ENCODE data around the gene CDH13.

Gene CDH13

GRCh38 chr16:82626791-82627261, at the start of gene CDH13:
Gene CDH13, plus strand, starts transcription at chr16:82626969.
- DNase-seq, result no peak

- DNase-seq, result peak; percentile 27
These were observed 46.4 kb upstream of the CDH13 start for GRCh38 chr16:82580298-82580890.

GRCh38 chr16:82582975-82583374, 43.8 kb upstream of the CDH13 start:
- no peak for DNase-seq

- DNase-seq, result no peak
These were observed 43.3 kb upstream of the CDH13 start for GRCh38 chr16:82583422-82583821.

GRCh38 chr16:82584553-82585152, 42.1 kb upstream of the CDH13 start:
- DNase-seq, result no peak

GRCh38 chr16:82585675-82586074, 41.1 kb upstream of the CDH13 start:
- no peak for DNase-seq

GRCh38 chr16:82586130-82586529, 40.6 kb upstream of the CDH13 start:
- DNase-seq, result no peak

- no peak for DNase-seq
These were observed 39.5 kb upstream of the CDH13 start for GRCh38 chr16:82587289-82587688.

GRCh38 chr16:82589407-82589806, 37.4 kb upstream of the CDH13 start:
- DNase-seq, result no peak

GRCh38 chr16:82594114-82594513, 32.7 kb upstream of the CDH13 start:
- no peak for DNase-seq

- DNase-seq, result no peak
These were observed 28.0 kb upstream of the CDH13 start for GRCh38 chr16:82598771-82599170.

- DNase-seq, result no peak
These were observed 24.7 kb upstream of the CDH13 start for GRCh38 chr16:82601989-82602640.

GRCh38 chr16:82603784-82604411, 22.9 kb upstream of the CDH13 start:
- peak; percentile 32 for DNase-seq

GRCh38 chr16:82605076-82605475, 21.7 kb upstream of the CDH13 start:
- no peak for DNase-seq

GRCh38 chr16:82605863-82606620, 20.7 kb upstream of the CDH13 start:
- DNase-seq, result no peak

GRCh38 chr16:82609140-82609539, 17.6 kb upstream of the CDH13 start:
- no peak for DNase-seq

- DNase-seq, result no peak
These were observed 14.5 kb upstream of the CDH13 start for GRCh38 chr16:82612263-82612662.

- DNase-seq, result no peak
These were observed 10.4 kb upstream of the CDH13 start for GRCh38 chr16:82616356-82616755.

GRCh38 chr16:82621781-82622180, 5.0 kb upstream of the CDH13 start:
- no peak for DNase-seq

GRCh38 chr16:82623241-82623640, 3.5 kb upstream of the CDH13 start:
- DNase-seq, result no peak

- DNase-seq, result no peak
These were observed 1.5 kb upstream of the CDH13 start for GRCh38 chr16:82625066-82625968.

- no peak for DNase-seq
These were observed 1.3 kb downstream of the CDH13 start for GRCh38 chr16:82628088-82628423.
